Activated naive CD4-positive, alpha-beta T cell treated with anti-CD3 and anti-CD28 coated beads for 36 hours (primary cell): ENCODE results near the gene PDIA6. TPM values are rescaled to one million over a fixed set of nuclear protein-coding genes. Genes with fewer than 3 reads are reported as not detected.
A peak's percentile ranks its signal among the peaks of the same experiment; 100 is the strongest.

Experiments used
- CTCF ChIA-PET: fragments of 350-600 bp; sonication (Branson Sonifier 250); formaldehyde crosslinking; loops from one replicate; lab custom pipeline; 2021; ENCODE audit warnings: antibody characterized with exemption; lab: Charles Lee
- DNase-seq: peaks from one replicate; pipeline ENCODE4 v3.0.0-alpha.2; 2020
- H3K27ac Mint-ChIP-seq: one replicate; pipeline ENCODE4 v1.8.0; 2021; ENCODE audit warnings: mild to moderate bottlenecking, mixed read lengths
- H3K27me3 Mint-ChIP-seq: one replicate; pipeline ENCODE4 v1.8.0; 2021; ENCODE audit warnings: low read depth, mixed read lengths
- H3K36me3 Mint-ChIP-seq: one replicate; pipeline ENCODE4 v1.8.0; 2021; ENCODE audit warnings: low read depth, mixed read lengths
- H3K4me1 Mint-ChIP-seq: one replicate; pipeline ENCODE4 v1.8.0; 2021; ENCODE audit warnings: low read depth, mixed read lengths
- H3K4me3 Mint-ChIP-seq: one replicate; pipeline ENCODE4 v1.8.0; 2021; ENCODE audit warnings: mild to moderate bottlenecking, moderate library complexity, mixed read lengths
- H3K9me3 Mint-ChIP-seq: one replicate; pipeline ENCODE4 v1.8.0; 2021; ENCODE audit warnings: mixed read lengths
- intact Hi-C: fragments of 100-400 bp; cut with micrococcal nuclease; formaldehyde crosslinking; loops from one replicate; pipeline ENCODE4 v1.15.1; 2023
- total RNA-seq, 2 experiments: library from RNA; stranded (reverse); gene quantifications; one replicate each; pipeline ENCODE4 v1.2.3, GENCODE V29; 2021

The PDIA6 gene
- total RNA-seq, 2 experiments from 2014 or later: 103 to 106 TPM

GRCh38 chr2:10796703-10797102 is 15.9 kb downstream of the PDIA6 start:
- H3K4me3 Mint-ChIP-seq: no peak overlapping the region
- DNase-seq: no peak
- no peaks in the 10 kb centered on the region for H3K9me3 Mint-ChIP-seq
- H3K4me1 Mint-ChIP-seq: peaks cover 20% of the 10 kb centered on the region
- H3K27ac Mint-ChIP-seq: no peak overlapping the region
- H3K27me3 Mint-ChIP-seq: no peaks in the 10 kb centered on the region
- intact Hi-C loops: no loop called here
- peaks cover 29% of the 10 kb centered on the region for H3K36me3 Mint-ChIP-seq
- CTCF ChIA-PET: interaction anchor here (0.6 kb wide), 2 partner anchors 325 to 681 kb away, joined by 3 to 5 read pairs; no protein-coding TSS in a partner anchor

GRCh38 chr2:10795508-10796046 is 17.0 kb downstream of the PDIA6 start:
- Mint-ChIP-seq H3K36me3 (peaks cover 35% of the 10 kb centered on the region), H3K4me3 (no peak overlapping the region), H3K9me3 (no peaks in the 10 kb centered on the region), H3K27ac (peak overlapping the region; percentile 26), H3K4me1 (peaks cover 30% of the 10 kb centered on the region), H3K27me3 (no peaks in the 10 kb centered on the region)
- CTCF ChIA-PET: interaction anchor here (0.6 to 1.3 kb wide), 2 partner anchors 37 to 897 kb away, joined by 3 to 4 read pairs; no protein-coding TSS in a partner anchor
- no peak for DNase-seq
- intact Hi-C loops: no loop called here

GRCh38 chr2:10794876-10795275 is 17.7 kb downstream of the PDIA6 start:
- H3K27ac Mint-ChIP-seq: no peak overlapping the region

GRCh38 chr2:10793816-10794215 is 18.8 kb downstream of the PDIA6 start:
- Mint-ChIP-seq H3K36me3 (peaks cover 43% of the 10 kb centered on the region), H3K4me1 (peaks cover 34% of the 10 kb centered on the region), H3K9me3 (no peaks in the 10 kb centered on the region), H3K27me3 (no peaks in the 10 kb centered on the region), H3K4me3 (no peak overlapping the region), H3K27ac (no peak overlapping the region)
- intact Hi-C loops: no loop called here
- no peak for DNase-seq
- CTCF ChIA-PET: interaction anchor here (1.4 kb wide), 1 partner anchor 39 kb away, joined by 3 read pairs; no protein-coding TSS in a partner anchor

More at GRCh38 chr2:10794876-10795275, 17.7 kb downstream of the PDIA6 start:
- CTCF ChIA-PET: no interaction called here
- no peak for DNase-seq
- Mint-ChIP-seq H3K9me3 (no peaks in the 10 kb centered on the region), H3K27me3 (no peaks in the 10 kb centered on the region), H3K36me3 (peaks cover 42% of the 10 kb centered on the region), H3K4me1 (peaks cover 34% of the 10 kb centered on the region), H3K4me3 (no peak overlapping the region)
- intact Hi-C loops: no loop called here

GRCh38 chr2:10792660-10793400 is 19.8 kb downstream of the PDIA6 start:
- H3K27me3 Mint-ChIP-seq: no peaks in the 10 kb centered on the region
- DNase-seq: no peak
- H3K4me1 Mint-ChIP-seq: peaks cover 34% of the 10 kb centered on the region
- intact Hi-C loops: no loop called here
- H3K27ac Mint-ChIP-seq: peak overlapping the region; percentile 25
- no peak overlapping the region for H3K4me3 Mint-ChIP-seq
- H3K36me3 Mint-ChIP-seq: peaks cover 47% of the 10 kb centered on the region
- H3K9me3 Mint-ChIP-seq: no peaks in the 10 kb centered on the region
- CTCF ChIA-PET: interaction anchor here (0.6 to 1.4 kb wide), 2 partner anchors 10 to 187 kb away, joined by 3 to 4 read pairs; no protein-coding TSS in a partner anchor

- H3K27ac Mint-ChIP-seq: peak overlapping the region; percentile 25
- H3K4me1 Mint-ChIP-seq: peaks cover 33% of the 10 kb centered on the region
- intact Hi-C loops: no loop called here
- H3K9me3 Mint-ChIP-seq: no peaks in the 10 kb centered on the region
- H3K4me3 Mint-ChIP-seq: no peak overlapping the region
- CTCF ChIA-PET: interaction anchor here (0.6 to 1.4 kb wide), 2 partner anchors 11 to 186 kb away, joined by 3 to 4 read pairs; no protein-coding TSS in a partner anchor
- H3K36me3 Mint-ChIP-seq: peaks cover 51% of the 10 kb centered on the region
- no peak for DNase-seq
- H3K27me3 Mint-ChIP-seq: no peaks in the 10 kb centered on the region
These were observed 20.5 kb downstream of the PDIA6 start for GRCh38 chr2:10792001-10792634.

- no peaks in the 10 kb centered on the region for H3K9me3 Mint-ChIP-seq
- H3K27ac Mint-ChIP-seq: peak overlapping the region; percentile 65
- no peak for DNase-seq
- H3K27me3 Mint-ChIP-seq: no peaks in the 10 kb centered on the region
- H3K36me3 Mint-ChIP-seq: peaks cover 56% of the 10 kb centered on the region
- CTCF ChIA-PET: interaction anchor here (0.6 kb wide), 1 partner anchor 507 kb away, joined by 3 read pairs; no protein-coding TSS in a partner anchor
- intact Hi-C loops: no loop called here
- H3K4me3 Mint-ChIP-seq: no peak overlapping the region
- H3K4me1 Mint-ChIP-seq: peaks cover 22% of the 10 kb centered on the region
These were observed 22.2 kb downstream of the PDIA6 start for GRCh38 chr2:10790228-10790973.

- no peak for DNase-seq
- peaks cover 61% of the 10 kb centered on the region for H3K36me3 Mint-ChIP-seq
- no peak overlapping the region for H3K4me3 Mint-ChIP-seq
- no peak overlapping the region for H3K27ac Mint-ChIP-seq
- CTCF ChIA-PET: interaction anchor here (0.6 to 1.4 kb wide), 3 partner anchors 47 to 63 kb away, joined by 3 read pairs; no protein-coding TSS in a partner anchor
- no peaks in the 10 kb centered on the region for H3K9me3 Mint-ChIP-seq
- peaks cover 20% of the 10 kb centered on the region for H3K4me1 Mint-ChIP-seq
- H3K27me3 Mint-ChIP-seq: no peaks in the 10 kb centered on the region
- intact Hi-C loops: no loop called here
These were observed 23.7 kb downstream of the PDIA6 start for GRCh38 chr2:10788855-10789254.

GRCh38 chr2:10787176-10787968 is 25.2 kb downstream of the PDIA6 start:
- no peaks in the 10 kb centered on the region for H3K27me3 Mint-ChIP-seq
- no peaks in the 10 kb centered on the region for H3K9me3 Mint-ChIP-seq
- no peak overlapping the region for H3K27ac Mint-ChIP-seq
- intact Hi-C loops: loop anchor here (1.0 kb wide), 1 partner anchor 45 kb away; no protein-coding TSS in a partner anchor
- H3K4me1 Mint-ChIP-seq: peaks cover 18% of the 10 kb centered on the region
- no peak overlapping the region for H3K4me3 Mint-ChIP-seq
- peak; percentile 62 for DNase-seq
- H3K36me3 Mint-ChIP-seq: peaks cover 54% of the 10 kb centered on the region
- CTCF ChIA-PET: interaction anchor here (1.4 kb wide), 1 partner anchor 48 kb away, joined by 3 read pairs; no protein-coding TSS in a partner anchor

- Mint-ChIP-seq H3K4me1 (peaks cover 11% of the 10 kb centered on the region), H3K9me3 (no peaks in the 10 kb centered on the region), H3K4me3 (no peak overlapping the region), H3K27me3 (no peaks in the 10 kb centered on the region), H3K27ac (no peak overlapping the region), H3K36me3 (peaks cover 55% of the 10 kb centered on the region)
- DNase-seq: no peak
- CTCF ChIA-PET: no interaction called here
- intact Hi-C loops: no loop called here
These were observed 26.2 kb downstream of the PDIA6 start for GRCh38 chr2:10786240-10786982.

GRCh38 chr2:10785260-10785659 is 27.3 kb downstream of the PDIA6 start:
- CTCF ChIA-PET: no interaction called here
- Mint-ChIP-seq H3K36me3 (peaks cover 49% of the 10 kb centered on the region), H3K27me3 (no peaks in the 10 kb centered on the region), H3K4me1 (peaks cover under 1% of the 10 kb centered on the region), H3K9me3 (no peaks in the 10 kb centered on the region), H3K4me3 (no peak overlapping the region), H3K27ac (no peak overlapping the region)
- intact Hi-C loops: no loop called here
- DNase-seq: no peak
